ENCODE data around the gene LIFR. TPM values are rescaled to one million over a fixed set of nuclear protein-coding genes. Genes with fewer than 3 reads are reported as not detected.

Gene LIFR
- total and polyA plus RNA-seq, 2 of the 4 experiments (the other 2 are of a cell fraction) = 1.9 to 10.4 TPM

DNA sequence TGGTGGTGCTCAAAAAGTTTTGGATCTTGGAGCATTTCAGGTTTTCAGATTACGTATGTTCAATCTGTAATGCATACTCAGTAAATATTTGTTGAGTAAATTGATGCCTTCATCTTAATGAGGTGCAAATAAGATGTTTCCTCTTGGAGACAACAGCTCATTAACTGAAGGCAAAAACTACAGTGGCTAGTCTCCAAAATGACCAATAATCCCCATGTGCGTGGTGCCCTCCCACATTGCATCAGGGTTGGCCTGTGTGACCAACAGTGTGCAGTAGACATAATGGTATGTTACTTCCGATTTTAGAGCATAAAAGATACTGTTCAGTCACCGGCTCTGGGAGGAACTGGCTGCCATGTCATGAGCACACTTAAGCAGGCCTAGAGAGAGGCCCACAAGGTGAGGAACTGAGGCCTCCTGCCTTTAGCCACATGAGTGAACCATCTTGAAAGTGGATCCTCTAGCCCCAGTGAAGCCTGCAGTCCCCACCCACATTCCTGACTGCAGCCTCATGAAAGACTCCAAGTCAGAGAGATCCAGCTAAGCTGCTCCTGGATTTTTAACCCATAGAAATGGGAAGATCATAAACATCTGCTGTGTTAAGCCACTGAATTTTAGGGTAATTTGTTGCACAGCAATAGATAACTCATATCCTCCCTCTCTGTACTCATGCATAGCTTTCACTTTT is 55.7 kb downstream of the LIFR start:
- POLR2A ChIA-PET (ENCODE audit: unreplicated experiment) = no interaction called here
- H4K91ac ChIP-seq (ENCODE audit: insufficient read depth, low read depth, low read length) = 0 out of 2 replicates have a peak overlapping the region, but pooled peaks have one; percentile 38
- H3K79me1 ChIP-seq (ENCODE audit: low read depth in 1 of 2, low read length in 2 of 2) = no peaks in the 10 kb centered on the region
- in situ Hi-C loops (cut with MboI; ENCODE audit: low sequenced_read_pairs) = no loop called here
- H2AK5ac ChIP-seq (ENCODE audit: low read depth, low read length) = peak overlapping the region; percentile 43
- ATAC-seq (ENCODE audit: low read depth) = peak; percentile 98
- intact Hi-C loops (cut with micrococcal nuclease) = no loop called here
- peak overlapping the region; percentile 12; the same call in 1 of the 2 replicates for H3K23ac ChIP-seq (ENCODE audit: low read depth, low read length)
- dilution Hi-C loops (cut with HindIII; ENCODE audit: low sequenced_read_pairs, unreplicated experiment) = no loop called here
- H4K8ac ChIP-seq (ENCODE audit: low read depth in 2 of 2, low read length in 2 of 2) = peak overlapping the region; percentile 12 to 89; a peak in 3 of 4 replicates
- H3K14ac ChIP-seq (replicated peaks; ENCODE audit: low read depth, low read length) = peak overlapping the region; percentile 43; the same call in 1 of the 2 replicates
- H3K4ac ChIP-seq (ENCODE audit: low read depth, low read length) = peak overlapping the region; percentile 38; the same call in 1 of the 2 replicates
- H2AFZ ChIP-seq (replicated peaks; ENCODE audit: low read length, poor library complexity) = peak overlapping the region; percentile 95
- H2BK15ac ChIP-seq (ENCODE audit: low read depth, low read length) = peak overlapping the region; percentile 15; the same call in 1 of the 3 replicates
- peak overlapping the region; percentile 4 for H2BK5ac ChIP-seq (ENCODE audit: low read depth, low read length, poor library complexity, severe bottlenecking)
- H3K56ac ChIP-seq (ENCODE audit: extremely low read depth, insufficient read depth, low read length) = no peak overlapping the region; the same call in 1 of the 2 replicates
- H2AK9ac ChIP-seq (replicated peaks; ENCODE audit: low read depth, low read length, poor library complexity) = peak overlapping the region; percentile 90
- peak overlapping the region; percentile 2; the same call in 1 of the 2 replicates for H4K5ac ChIP-seq (ENCODE audit: low read depth, low read length)
- peaks cover 4% of the 10 kb centered on the region for H3K9me1 ChIP-seq (ENCODE audit: insufficient read depth, low read length)
- peaks cover 12% of the 10 kb centered on the region for H3K36me3 ChIP-seq (ENCODE audit: control insufficient read depth, insufficient read depth, low read length)
- H3K4me2 ChIP-seq (ENCODE audit: low read depth, low read length) = 0 out of 2 replicates have a peak overlapping the region, but pooled peaks have one; percentile 1
- no peak overlapping the region for H3K9ac ChIP-seq (ENCODE audit: low read depth, low read length)
- WGBS, 2 experiments (ENCODE audit: extremely low coverage in 2 of 2, insufficient read length in 1 of 2) = 70% methylated on average over 2 of the region's 4 CpGs; no CpG with 5 or more reads in 1 of the 2 experiments
- H3K4me3 ChIP-seq (ENCODE audit: insufficient read depth, low read depth, low read length) = no peak overlapping the region
- no TSS peak for BruUV-seq (replicated peaks)
- H2BK120ac ChIP-seq (ENCODE audit: low read depth, low read length) = peak overlapping the region; percentile 44
- H3K27ac ChIP-seq (ENCODE audit: insufficient read depth, low read length) = 0 out of 2 replicates have a peak overlapping the region, but pooled peaks have one; percentile 1
- H3K18ac ChIP-seq (ENCODE audit: low read depth, low read length) = peak overlapping the region; percentile 69
- peak; percentile 76 for DNase-seq
- H3K4me1 ChIP-seq (ENCODE audit: control insufficient read depth, insufficient read depth, low read length) = peaks cover 4% of the 10 kb centered on the region
- H4K20me1 ChIP-seq (ENCODE audit: insufficient read depth, low read length) = no peaks in the 10 kb centered on the region
- 0 out of 2 replicates have a peak overlapping the region, but pooled peaks have one; percentile 8 for H2BK20ac ChIP-seq (ENCODE audit: low read depth, low read length)
- no peak for TF ChIP-seq CTCF (conservative IDR thresholded peaks at IDR 0.05; ENCODE audit: low read depth, low read length)
- TF ChIP-seq CEBPB (IDR thresholded peaks at IDR 0.05; ENCODE audit: low read depth, low read length) = peak; percentile 51; the same call in 1 of the 2 replicates
- H3K27me3 ChIP-seq (ENCODE audit: control insufficient read depth, insufficient read depth, low read length) = no peaks in the 10 kb centered on the region
- CTCF ChIA-PET = interaction anchor here (0.6 kb wide), 1 partner anchor 755 kb away, joined by 3 read pairs; no protein-coding TSS in a partner anchor
- no peaks in the 10 kb centered on the region for H3K9me3 ChIP-seq (ENCODE audit: control insufficient read depth, insufficient read depth, low read length)
